GM12878 (cell line): ENCODE measurements around the gene ZDHHC5.

Experiments used
- ASH2L ChIP-seq: fragments of 300-600, 200-600 bp; sonication (generic); IDR thresholded peaks from 2 replicates; pipeline ENCODE4 v1.6.1; 2017; ENCODE audit warnings: low read depth, mild to moderate bottlenecking, borderline replicate concordance
- BRCA1 ChIP-seq: IDR thresholded peaks from 2 replicates; pipeline ENCODE4 v1.6.1; 2011; ENCODE audit warnings: low read depth, low read length, improper control_type of control experiment
- EP300 ChIP-seq, 2 experiments: fragments of 150-350 bp in 1 of 2; IDR thresholded peaks; 2 replicates each; pipeline ENCODE4 v1.6.1; 2011 to 2012; ENCODE audit warnings: low read depth in 2 of 2, low read length in 2 of 2, borderline replicate concordance in 1 of 2, improper control_type of control experiment in 1 of 2, inconsistent platforms in 1 of 2; ENCODE audit not compliant: control insufficient read depth in 1 of 2
- POLR2A ChIP-seq: IDR thresholded peaks from 2 replicates; pipeline ENCODE4 v1.6.1; 2011; ENCODE audit warnings: low read depth, mild to moderate bottlenecking, low read length
- RFX5 ChIP-seq: IDR thresholded peaks from 2 replicates; pipeline ENCODE4 v1.6.1; 2011; ENCODE audit warnings: low read depth, low read length, improper control_type of control experiment
- SMC3 ChIP-seq: IDR thresholded peaks from 2 replicates; pipeline ENCODE4 v1.6.1; 2011; ENCODE audit warnings: low read length, improper control_type of control experiment, borderline replicate concordance
- TARDBP ChIP-seq: IDR thresholded peaks from 2 replicates; pipeline ENCODE4 v1.6.1; 2016; ENCODE audit warnings: borderline replicate concordance
- ZBTB33 ChIP-seq: fragments of 450-650 bp; IDR thresholded peaks from 2 replicates; pipeline ENCODE4 v1.6.1; 2017; ENCODE audit warnings: mild to moderate bottlenecking
- TF ChIP-seq, protein P1 (sequence below), 3 experiments: IDR thresholded peaks in 2 of 3; conservative IDR thresholded peaks in 1 of 3; 2 replicates each; pipeline ENCODE4 v1.5.1; 2011; ENCODE audit warnings: low read depth in 3 of 3, low read length in 3 of 3, mild to moderate bottlenecking in 3 of 3, control low read depth in 2 of 3, moderate library complexity in 2 of 3, inconsistent platforms in 1 of 3, mixed read lengths in 1 of 3; ENCODE audit not compliant: control insufficient read depth in 2 of 3, insufficient read depth in 1 of 3; ENCODE audit errors: extremely low read depth in 1 of 3

DNA sequence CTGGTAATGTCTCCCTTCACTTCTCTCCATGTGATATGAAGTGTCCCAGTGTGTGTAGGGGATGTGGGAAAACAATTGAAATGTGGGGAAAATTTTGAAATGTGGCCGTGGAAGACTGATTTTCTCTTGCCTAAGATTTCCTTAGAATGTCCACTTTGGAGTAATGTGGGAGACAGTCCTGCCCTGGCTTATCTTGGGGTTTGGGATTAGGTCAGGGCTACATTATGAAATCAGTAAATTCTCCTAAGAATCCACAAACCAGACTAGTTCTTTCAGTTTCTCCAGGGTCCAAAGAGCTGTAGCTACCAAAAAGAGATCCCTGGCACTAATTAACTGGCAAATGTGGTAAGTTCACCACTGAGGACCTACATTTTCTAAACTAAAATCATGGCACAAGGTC lies 41.0 kb upstream of the ZDHHC5 start:
- TF ChIP-seq POLR2A, result no peak
- TF ChIP-seq, protein P1, sequence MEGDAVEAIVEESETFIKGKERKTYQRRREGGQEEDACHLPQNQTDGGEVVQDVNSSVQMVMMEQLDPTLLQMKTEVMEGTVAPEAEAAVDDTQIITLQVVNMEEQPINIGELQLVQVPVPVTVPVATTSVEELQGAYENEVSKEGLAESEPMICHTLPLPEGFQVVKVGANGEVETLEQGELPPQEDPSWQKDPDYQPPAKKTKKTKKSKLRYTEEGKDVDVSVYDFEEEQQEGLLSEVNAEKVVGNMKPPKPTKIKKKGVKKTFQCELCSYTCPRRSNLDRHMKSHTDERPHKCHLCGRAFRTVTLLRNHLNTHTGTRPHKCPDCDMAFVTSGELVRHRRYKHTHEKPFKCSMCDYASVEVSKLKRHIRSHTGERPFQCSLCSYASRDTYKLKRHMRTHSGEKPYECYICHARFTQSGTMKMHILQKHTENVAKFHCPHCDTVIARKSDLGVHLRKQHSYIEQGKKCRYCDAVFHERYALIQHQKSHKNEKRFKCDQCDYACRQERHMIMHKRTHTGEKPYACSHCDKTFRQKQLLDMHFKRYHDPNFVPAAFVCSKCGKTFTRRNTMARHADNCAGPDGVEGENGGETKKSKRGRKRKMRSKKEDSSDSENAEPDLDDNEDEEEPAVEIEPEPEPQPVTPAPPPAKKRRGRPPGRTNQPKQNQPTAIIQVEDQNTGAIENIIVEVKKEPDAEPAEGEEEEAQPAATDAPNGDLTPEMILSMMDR (IDR thresholded peaks at IDR 0.05 in 2 of 3, conservative IDR thresholded peaks at IDR 0.05 in 1 of 3; ENCODE audit: control insufficient read depth in 2 of 3, extremely low read depth in 1 of 3, insufficient read depth in 1 of 3, low read depth in 3 of 3, low read length in 3 of 3), result no peak
- TF ChIP-seq BRCA1, result no peak
- no peak for TF ChIP-seq ZBTB33
- no peak for TF ChIP-seq ASH2L
- no peak for TF ChIP-seq RFX5
- no peak for TF ChIP-seq EP300 (IDR thresholded peaks at IDR 0.05; ENCODE audit: borderline replicate concordance in 1 of 2, control insufficient read depth in 1 of 2, low read depth in 2 of 2, low read length in 2 of 2)
- TF ChIP-seq SMC3, result no peak
- no peak for TF ChIP-seq TARDBP
